Ovary (tissue), 3 donors: ENCODE results near the gene LINGO3.

ENCODE experiments used
- POLR2A ChIP-seq: fragments of 450-650 bp; IDR thresholded peaks from one replicate; pipeline ENCODE4 v1.6.1; 2017; ENCODE audit warnings: antibody characterized with exemption, mild to moderate bottlenecking, moderate library complexity
- TF ChIP-seq, protein P1 (sequence below), 3 donors: fragments of 450-650 bp in 2 of 3; fragments of 200-600 bp in 1 of 3; IDR thresholded peaks; one replicate each; pipeline versions ENCODE4 v1.5.1 to v1.8.0; 2016 to 2022; ENCODE audit warnings: antibody characterized with exemption in 3 of 3, mild to moderate bottlenecking in 1 of 3
- donor health status: DM: no; HTN: no; CAD: no.

DNA sequence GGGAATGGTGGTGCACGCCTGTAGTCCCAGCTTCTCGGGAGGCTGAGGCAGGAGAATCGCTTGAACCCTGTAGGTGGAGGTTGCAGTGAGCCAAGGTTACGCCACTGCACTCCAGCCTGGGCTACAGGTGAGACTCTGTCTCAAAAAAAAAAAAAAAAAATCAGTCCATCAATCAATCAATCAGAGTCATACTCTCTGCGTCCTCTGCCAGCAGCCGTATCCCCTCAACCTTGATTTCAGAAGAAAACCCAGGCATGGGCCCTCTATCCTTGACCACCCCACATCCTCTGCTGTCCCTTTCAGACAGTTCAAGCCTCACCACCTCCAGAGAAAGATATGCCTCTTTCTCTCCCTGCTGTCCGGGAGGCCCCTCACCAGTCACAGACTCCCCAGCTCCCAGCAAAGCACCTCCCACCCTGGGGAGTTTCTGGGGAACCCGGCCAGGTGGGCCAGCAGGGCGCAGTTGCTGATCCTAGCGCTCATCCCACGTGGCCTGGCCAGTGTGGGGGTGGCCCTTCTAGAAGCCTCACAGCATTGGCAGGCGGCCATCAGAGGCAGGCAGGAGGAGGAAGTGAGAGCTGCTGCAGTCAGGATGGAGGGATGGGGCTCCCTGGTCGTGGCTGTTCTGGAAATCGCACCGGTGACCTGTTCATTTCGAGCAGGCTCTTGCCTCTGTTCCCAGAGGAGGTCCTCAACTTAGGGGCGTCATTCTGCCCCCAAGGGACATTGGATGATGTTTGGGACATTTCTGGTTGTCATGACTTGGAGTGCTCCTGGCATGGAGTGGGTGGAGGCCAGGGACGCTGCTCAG lies 41.6 kb downstream of the LINGO3 start:
- no peak for TF ChIP-seq POLR2A
- TF ChIP-seq, protein P1, sequence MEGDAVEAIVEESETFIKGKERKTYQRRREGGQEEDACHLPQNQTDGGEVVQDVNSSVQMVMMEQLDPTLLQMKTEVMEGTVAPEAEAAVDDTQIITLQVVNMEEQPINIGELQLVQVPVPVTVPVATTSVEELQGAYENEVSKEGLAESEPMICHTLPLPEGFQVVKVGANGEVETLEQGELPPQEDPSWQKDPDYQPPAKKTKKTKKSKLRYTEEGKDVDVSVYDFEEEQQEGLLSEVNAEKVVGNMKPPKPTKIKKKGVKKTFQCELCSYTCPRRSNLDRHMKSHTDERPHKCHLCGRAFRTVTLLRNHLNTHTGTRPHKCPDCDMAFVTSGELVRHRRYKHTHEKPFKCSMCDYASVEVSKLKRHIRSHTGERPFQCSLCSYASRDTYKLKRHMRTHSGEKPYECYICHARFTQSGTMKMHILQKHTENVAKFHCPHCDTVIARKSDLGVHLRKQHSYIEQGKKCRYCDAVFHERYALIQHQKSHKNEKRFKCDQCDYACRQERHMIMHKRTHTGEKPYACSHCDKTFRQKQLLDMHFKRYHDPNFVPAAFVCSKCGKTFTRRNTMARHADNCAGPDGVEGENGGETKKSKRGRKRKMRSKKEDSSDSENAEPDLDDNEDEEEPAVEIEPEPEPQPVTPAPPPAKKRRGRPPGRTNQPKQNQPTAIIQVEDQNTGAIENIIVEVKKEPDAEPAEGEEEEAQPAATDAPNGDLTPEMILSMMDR (IDR thresholded peaks at IDR 0.05): no peak
